Smooth muscle cell of the umbilical artery (primary cell): Measurements from ENCODE around the gene SPAG6. TPM values are rescaled to one million over a fixed set of nuclear protein-coding genes. Genes with fewer than 3 reads are reported as not detected.

Experiments used
- total RNA-seq: library from RNA; depleted of rRNA; stranded (reverse); fragments of >200 nt; gene quantifications from 2 replicates; pipeline ENCODE4 v1.2.3, GENCODE V29; 2014

Gene SPAG6
- total RNA-seq: not detected in 2 replicates

DNA sequence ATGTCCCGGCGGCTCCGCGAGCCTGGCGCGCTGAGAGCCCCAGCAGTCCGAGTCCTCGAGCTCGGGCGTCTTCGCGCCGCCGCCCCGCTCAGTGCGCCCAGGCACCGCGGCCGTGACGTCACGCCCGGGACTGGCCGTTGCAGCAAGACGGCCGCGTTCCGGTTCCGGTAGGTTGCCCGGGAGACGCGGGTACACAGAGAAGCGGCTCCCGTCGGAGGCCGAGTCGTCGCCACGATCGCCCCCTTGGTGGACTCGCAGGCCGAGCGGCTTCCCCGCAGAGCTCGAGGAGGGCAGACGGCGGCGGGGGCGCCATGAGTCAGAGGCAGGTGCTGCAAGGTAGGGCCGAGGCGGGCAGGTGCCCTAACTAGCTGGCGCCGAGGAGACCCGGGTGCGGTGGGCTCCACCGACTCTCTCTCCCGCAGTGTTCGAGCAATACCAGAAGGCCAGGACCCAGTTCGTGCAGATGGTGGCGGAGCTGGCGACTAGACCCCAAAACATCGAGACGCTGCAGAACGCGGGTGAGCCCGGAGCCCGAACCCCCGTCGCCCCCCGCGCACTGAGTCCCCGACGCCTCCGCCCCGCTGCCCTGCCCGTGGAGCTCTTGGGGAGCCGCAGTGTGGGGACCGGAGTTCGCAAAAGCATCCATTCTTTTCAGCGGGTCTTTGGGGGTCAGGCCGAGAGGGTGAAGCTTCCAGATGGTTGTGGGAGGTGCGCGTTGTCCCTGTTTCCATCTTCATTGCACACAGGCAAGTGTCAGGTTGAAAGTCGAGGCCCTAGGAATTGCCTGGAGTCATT, at the start of gene SPAG6:
Gene SPAG6, plus strand, starts transcription at position 196 of the 795 bp plus-strand sequence. Its CDS starts 116 bp downstream, at position 312.

DNA sequence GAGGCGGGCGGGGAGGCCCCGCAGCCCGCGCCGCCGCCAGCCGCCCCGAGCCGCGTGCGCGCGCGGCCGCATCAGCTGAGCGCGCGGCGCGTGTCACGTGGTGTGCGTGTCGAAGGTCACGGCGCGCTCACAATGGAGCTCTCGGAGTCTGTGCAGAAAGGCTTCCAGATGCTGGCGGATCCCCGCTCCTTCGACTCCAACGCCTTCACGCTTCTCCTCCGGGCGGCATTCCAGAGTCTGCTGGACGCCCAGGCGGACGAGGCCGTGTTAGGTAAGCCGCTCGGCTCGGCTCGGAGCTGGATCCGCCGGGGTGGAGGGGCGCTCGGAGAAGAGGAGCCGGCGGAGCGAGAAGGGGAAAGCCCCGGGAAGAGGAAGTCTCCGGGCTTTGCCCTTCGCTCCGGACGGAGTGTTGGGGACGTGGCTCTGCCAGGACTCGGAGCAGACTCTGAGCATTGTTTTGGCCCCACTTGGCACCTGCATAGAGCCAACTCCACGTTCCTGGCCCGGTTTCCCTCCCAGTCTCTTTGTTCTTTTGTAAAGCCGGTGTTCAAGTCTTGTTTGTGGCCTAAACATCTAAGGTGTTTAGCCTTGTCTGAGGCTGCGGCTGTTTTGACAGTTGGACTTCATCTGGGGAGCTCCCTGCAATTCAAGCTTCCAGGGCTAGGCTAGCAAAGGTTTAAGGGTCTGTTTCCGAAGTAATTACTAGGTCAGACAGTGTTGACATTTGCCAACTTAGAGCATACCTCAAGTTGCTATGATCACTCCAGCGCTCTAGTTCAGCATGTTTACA, 28.8 kb upstream of the SPAG6 start, which contains the start of gene COMMD3:
Gene COMMD3, plus strand, starts transcription at position 103 of the 790 bp plus-strand sequence. Its CDS starts 30 bp downstream, at position 133.

DNA sequence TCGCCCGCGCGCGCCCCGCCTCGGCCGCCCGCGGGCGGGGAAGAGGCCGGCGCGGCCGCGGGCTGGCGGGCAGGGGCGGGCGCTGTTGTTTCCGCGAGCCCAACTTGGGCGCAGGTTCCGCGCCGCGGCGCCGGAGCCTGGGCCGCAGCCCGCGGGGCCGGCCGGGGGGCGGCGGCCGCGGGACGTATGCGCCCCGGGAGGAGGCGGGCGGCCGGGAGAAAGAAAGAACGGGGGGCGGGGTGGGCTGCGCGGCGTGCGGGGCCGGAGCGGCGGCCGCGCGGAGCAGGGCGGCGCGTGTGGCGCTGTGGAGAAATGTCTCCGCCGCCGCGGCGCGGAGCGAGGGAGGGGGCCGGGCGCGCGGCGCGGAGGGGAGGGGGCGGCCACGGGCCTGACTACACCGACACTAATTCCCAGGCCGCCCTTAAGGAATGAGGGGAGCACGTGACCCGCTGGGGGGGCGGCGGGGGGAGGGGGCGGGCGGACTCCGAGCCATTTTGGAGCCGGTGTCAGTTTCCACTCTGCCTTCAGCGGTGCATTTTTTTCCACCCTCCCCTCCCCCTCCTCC, 24.6 kb upstream of the SPAG6 start, which contains the start of gene BMI1:
Gene BMI1, plus strand, starts transcription at position 509 of the 565 bp plus-strand sequence. CDS start 5,351 bp downstream, outside the sequence.

Other genes with a start within 250 kb of the SPAG6 start
- not detected in 2 replicates for gene EBLN1, start 127.5 kb upstream of the SPAG6 start, total RNA-seq
- 33.1 and 62.7 TPM in 2 replicates for gene COMMD3, start 29.1 kb upstream of the SPAG6 start, total RNA-seq
- 42.8 and 49.9 TPM in 2 replicates for gene BMI1, start 24.4 kb upstream of the SPAG6 start, total RNA-seq